Measurements from ENCODE around the gene LAMA3. TPM values are rescaled to one million over a fixed set of nuclear protein-coding genes. Genes with fewer than 3 reads are reported as not detected.

LAMA3 gene
- total and polyA plus RNA-seq, 12 donors: 0.89 to 5.3 (median 3.3) TPM

- H3K4me3 ChIP-seq: no peak overlapping the region
- WGBS, 2 donors: 83 to 86% methylated on average over 5 of the region's 5 CpGs
- ATAC-seq (no peak), DNase-seq (no peak)
- intact Hi-C loops (cut with DNase I): loop anchor here in 1 of 10 donors (5.0 kb wide), 1 partner anchor 866 kb away; no protein-coding TSS in a partner anchor
- no peaks in the 10 kb centered on the region for H3K9me3 ChIP-seq
- no peaks in the 10 kb centered on the region for H3K27me3 ChIP-seq
- no peak overlapping the region for H3K27ac ChIP-seq
- H3K4me1 ChIP-seq: no peaks in the 10 kb centered on the region
- no peak for TF ChIP-seq CTCF (IDR thresholded peaks at IDR 0.05)
- peaks cover 0 to 12% (median 0%) of the 10 kb centered on the region in 9 donors for H3K36me3 ChIP-seq
Observed at GRCh38 chr18:23893653-23894052, 204.4 kb downstream of the LAMA3 start.

- H3K27me3 ChIP-seq: no peaks in the 10 kb centered on the region
- TF ChIP-seq CTCF (IDR thresholded peaks at IDR 0.05): no peak
- H3K4me3 ChIP-seq: no peak overlapping the region
- peaks cover 0 to 22% (median 0%) of the 10 kb centered on the region in 9 donors for H3K36me3 ChIP-seq
- DNase-seq (no peak), ATAC-seq (no peak)
- H3K27ac ChIP-seq: no peak overlapping the region
- H3K4me1 ChIP-seq: no peaks in the 10 kb centered on the region
- 88 to 90% methylated on average over 14 of the region's 14 CpGs for WGBS, 2 donors
- no peaks in the 10 kb centered on the region for H3K9me3 ChIP-seq
- intact Hi-C loops (cut with DNase I): loop anchor here in 1 of 10 donors (5.0 kb wide), 1 partner anchor 867 kb away; no protein-coding TSS in a partner anchor
Observed at GRCh38 chr18:23894661-23895175, 205.5 kb downstream of the LAMA3 start.

GRCh38 chr18:23897291-23897690 is 208.0 kb downstream of the LAMA3 start:
- ATAC-seq: no peak
- Histone ChIP-seq H3K4me3 (no peak overlapping the region), H3K27me3 (no peaks in the 10 kb centered on the region), H3K27ac (no peak overlapping the region), H3K9me3 (no peaks in the 10 kb centered on the region), H3K36me3 (peaks cover 0 to 18% (median 0%) of the 10 kb centered on the region in 9 donors), H3K4me1 (peaks cover 0 to 10% (median 0%) of the 10 kb centered on the region in 9 donors)
- intact Hi-C loops (cut with DNase I): no loop called here
- WGBS, 2 donors: 94 to 96% methylated on average over 1 of the region's 1 CpG
- TF ChIP-seq CTCF (IDR thresholded peaks at IDR 0.05): no peak
- no peak for DNase-seq

GRCh38 chr18:23897733-23898132 is 208.5 kb downstream of the LAMA3 start:
- intact Hi-C loops (cut with DNase I): no loop called here
- no peaks in the 10 kb centered on the region for H3K9me3 ChIP-seq
- 78% methylated on average over 5 of the region's 5 CpGs for WGBS, 2 donors
- no peak overlapping the region for H3K27ac ChIP-seq
- DNase-seq (no peak), ATAC-seq (no peak)
- no peaks in the 10 kb centered on the region for H3K27me3 ChIP-seq
- no peak overlapping the region for H3K4me3 ChIP-seq
- TF ChIP-seq CTCF (IDR thresholded peaks at IDR 0.05): no peak
- peaks cover 0 to 18% (median 0%) of the 10 kb centered on the region in 9 donors for H3K36me3 ChIP-seq
- H3K4me1 ChIP-seq: peaks cover 0 to 10% (median 0%) of the 10 kb centered on the region in 9 donors

Measured in heart right ventricle (tissue), 16 donors.